ENCODE data around the gene NTF4. TPM values are rescaled to one million over a fixed set of nuclear protein-coding genes. Genes with fewer than 3 reads are reported as not detected.
A peak's percentile ranks its signal among the peaks of the same experiment; 100 is the strongest.

NTF4 gene
- total and polyA plus RNA-seq, 2 of the 4 experiments (the other 2 are of a cell fraction), result 0.09 to 0.18 TPM

GRCh38 chr19:49059053-49059452, 5.6 kb downstream of the NTF4 start:
- Histone ChIP-seq H2BK15ac (ENCODE audit: low read depth, low read length) (no peak overlapping the region), H2BK120ac (ENCODE audit: low read depth, low read length) (no peak overlapping the region), H4K91ac (ENCODE audit: insufficient read depth, low read depth, low read length) (no peak overlapping the region), H3K4me2 (ENCODE audit: low read depth, low read length) (no peak overlapping the region), H3K4ac (ENCODE audit: low read depth, low read length) (no peak overlapping the region), H2AFZ (replicated peaks; ENCODE audit: low read length, poor library complexity) (no peak overlapping the region), H2BK20ac (ENCODE audit: low read depth, low read length) (no peak overlapping the region), H3K9ac (ENCODE audit: low read depth, low read length) (no peak overlapping the region), H4K8ac (ENCODE audit: low read depth in 2 of 2, low read length in 2 of 2) (no peak overlapping the region), H2AK9ac (replicated peaks; ENCODE audit: low read depth, low read length, poor library complexity) (no peak overlapping the region), H3K9me3 (ENCODE audit: control insufficient read depth, insufficient read depth, low read length) (no peaks in the 10 kb centered on the region), H2AK5ac (ENCODE audit: low read depth, low read length) (no peak overlapping the region), H4K20me1 (ENCODE audit: insufficient read depth, low read length) (no peaks in the 10 kb centered on the region), H3K23ac (ENCODE audit: low read depth, low read length) (no peak overlapping the region), H3K18ac (ENCODE audit: low read depth, low read length) (no peak overlapping the region), H2BK5ac (ENCODE audit: low read depth, low read length, poor library complexity, severe bottlenecking) (no peak overlapping the region), H3K79me1 (ENCODE audit: low read depth in 1 of 2, low read length in 2 of 2) (peaks cover 0 to 5% of the 10 kb centered on the region in 2 experiments; a peak in 3 of 4 replicates), H3K14ac (replicated peaks; ENCODE audit: low read depth, low read length) (no peak overlapping the region), H4K5ac (ENCODE audit: low read depth, low read length) (no peak overlapping the region), H3K4me3 (ENCODE audit: insufficient read depth, low read depth, low read length) (no peak overlapping the region), H3K9me1 (ENCODE audit: insufficient read depth, low read length) (no peaks in the 10 kb centered on the region), H3K27me3 (ENCODE audit: control insufficient read depth, insufficient read depth, low read length) (peaks cover 11% of the 10 kb centered on the region; the same call in 1 of the 2 replicates), H3K27ac (ENCODE audit: insufficient read depth, low read length) (no peak overlapping the region), H3K4me1 (ENCODE audit: control insufficient read depth, insufficient read depth, low read length) (peaks cover 2% of the 10 kb centered on the region; the same call in 1 of the 2 replicates), H3K56ac (ENCODE audit: extremely low read depth, insufficient read depth, low read length) (no peak overlapping the region), H3K36me3 (ENCODE audit: control insufficient read depth, insufficient read depth, low read length) (no peaks in the 10 kb centered on the region)
- intact Hi-C loops (cut with micrococcal nuclease), result loop anchor here (5.0 kb wide), 1 partner anchor 67 kb away; the partner anchor contains the start of genes GYS1 and RUVBL2
- DNase-seq, result no peak
- BruUV-seq (replicated peaks), result no TSS peak
- TF ChIP-seq BHLHE40 (IDR thresholded peaks at IDR 0.05; ENCODE audit: low read depth, low read length) (peak; percentile 43; the same call in 1 of the 2 replicates), RFX5 (IDR thresholded peaks at IDR 0.05; ENCODE audit: low read depth, low read length) (no peak)
- 18% methylated on average over 3 of the region's 9 CpGs; no CpG with 5 or more reads in 1 of the 2 experiments for WGBS, 2 experiments (ENCODE audit: extremely low coverage in 2 of 2, insufficient read length in 1 of 2)
- CTCF ChIA-PET, result no interaction called here
- ATAC-seq (ENCODE audit: low read depth), result no peak
- dilution Hi-C loops (cut with HindIII; ENCODE audit: low sequenced_read_pairs, unreplicated experiment), result no loop called here
- POLR2A ChIA-PET (ENCODE audit: unreplicated experiment), result no interaction called here
- in situ Hi-C loops (cut with MboI; ENCODE audit: low sequenced_read_pairs), result no loop called here
